ENCODE results near the gene LGR5. TPM values are rescaled to one million over a fixed set of nuclear protein-coding genes. Genes with fewer than 3 reads are reported as not detected.

LGR5 gene
- total and polyA plus RNA-seq, 2 donors (not counting 3 experiments of a cell fraction or from before 2014, with no cell fraction given): not detected

DNA sequence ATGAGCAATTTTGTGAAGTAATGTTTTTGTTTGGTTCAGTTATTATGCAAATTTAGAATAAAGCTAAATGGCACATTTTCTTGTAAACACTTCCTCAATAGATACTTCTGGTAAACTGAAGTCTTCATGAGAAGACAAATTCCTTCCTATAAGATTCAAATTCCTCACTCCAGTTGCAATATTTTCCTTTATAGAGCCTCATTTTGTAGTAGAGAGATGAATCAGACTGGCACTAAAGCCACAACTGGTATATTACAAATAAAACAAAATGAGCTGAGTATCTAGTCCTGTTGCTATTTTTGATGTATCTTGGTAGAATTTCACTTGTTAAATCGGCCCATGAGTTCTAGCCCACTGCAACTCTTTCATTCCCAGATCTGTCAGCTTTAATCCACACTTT lies 5.5 kb downstream of the LGR5 start:
- no peak overlapping the region for H2AFZ ChIP-seq (ENCODE audit: low read depth, low read length)
- H3K36me3 ChIP-seq (ENCODE audit: control insufficient read depth in 2 of 2, extremely low read depth in 1 of 2, insufficient read depth in 2 of 2, low read length in 2 of 2): no peaks in the 10 kb centered on the region
- intact Hi-C loops (cut with micrococcal nuclease) (no loop called here), dilution Hi-C loops (cut with MboI; ENCODE audit: extremely low pct_ligation_motif_present, low sequenced_read_pairs) (no loop called here)
- H3K27me3 ChIP-seq (ENCODE audit: control insufficient read depth in 2 of 2, insufficient read depth in 2 of 2, low read length in 2 of 2): peaks cover 35 to 58% of the 10 kb centered on the region in 2 experiments
- no peaks in the 10 kb centered on the region for H3K79me2 ChIP-seq (ENCODE audit: control insufficient read depth, insufficient read depth, low read length)
- ChIA-PET CTCF (no interaction called here), POLR2A (no interaction called here)
- no peaks in the 10 kb centered on the region for H3K9me1 ChIP-seq (replicated peaks; ENCODE audit: control insufficient read depth, extremely low read depth, insufficient read depth, low read length)
- no peak overlapping the region for H3K4me2 ChIP-seq (ENCODE audit: insufficient read depth, low read length)
- H4K20me1 ChIP-seq (replicated peaks; ENCODE audit: control insufficient read depth, extremely low read depth, insufficient read depth, low read length): no peaks in the 10 kb centered on the region
- no peaks in the 10 kb centered on the region for H3K9me3 ChIP-seq (replicated peaks; ENCODE audit: control insufficient read depth, insufficient read depth, low read length)
- H3K4me1 ChIP-seq (ENCODE audit: control insufficient read depth, extremely low read depth, insufficient read depth, low read length): no peaks in the 10 kb centered on the region
- no peak for TF ChIP-seq FOS (IDR thresholded peaks at IDR 0.05; ENCODE audit: borderline replicate concordance, insufficient read depth, low read length)
- DNase-seq (ENCODE audit: low read depth, low spot score) (no peak), FAIRE-seq (no peak)
- H3K27ac ChIP-seq (ENCODE audit: insufficient read depth, low read depth, low read length): no peak overlapping the region
- no TSS peak for BruUV-seq (replicated peaks)
- H3K4me3 ChIP-seq (replicated peaks in 1 of 3; ENCODE audit: insufficient read depth in 1 of 3, low read depth in 1 of 3, low read length in 3 of 3): no peak overlapping the region
- no peak overlapping the region for H3K9ac ChIP-seq (replicated peaks; ENCODE audit: extremely low read depth, insufficient read depth, low read length)

GRCh38 chr12:71447691-71448132 lies 8.1 kb downstream of the LGR5 start:
- no peak overlapping the region for H2AFZ ChIP-seq (ENCODE audit: low read depth, low read length)
- intact Hi-C loops (cut with micrococcal nuclease): no loop called here
- ChIA-PET CTCF (no interaction called here), POLR2A (no interaction called here)
- no peaks in the 10 kb centered on the region for H3K4me1 ChIP-seq (ENCODE audit: control insufficient read depth, extremely low read depth, insufficient read depth, low read length)
- H3K27ac ChIP-seq (ENCODE audit: insufficient read depth, low read depth, low read length): no peak overlapping the region
- FAIRE-seq (no peak), DNase-seq (ENCODE audit: low read depth, low spot score) (no peak)
- BruUV-seq (replicated peaks): no TSS peak
- no peaks in the 10 kb centered on the region for H3K79me2 ChIP-seq (ENCODE audit: control insufficient read depth, insufficient read depth, low read length)
- TF ChIP-seq POLR2A (IDR thresholded peaks at IDR 0.05; ENCODE audit: low read depth, low read length) (no peak), MYC (IDR thresholded peaks at IDR 0.05; ENCODE audit: low read depth, low read length) (no peak), FOS (IDR thresholded peaks at IDR 0.05; ENCODE audit: borderline replicate concordance, insufficient read depth, low read length) (no peak), GATA2 (IDR thresholded peaks at IDR 0.05; ENCODE audit: insufficient read depth, insufficient read length, low read depth, low read length) (no peak), POLR2AphosphoS5 (IDR thresholded peaks at IDR 0.05; ENCODE audit: insufficient read depth, low read depth, low read length) (no peak), EZH2 (IDR thresholded peaks at IDR 0.05; ENCODE audit: borderline replicate concordance, low read depth, low read length, severe bottlenecking) (no peak)
- no peak overlapping the region for H3K9ac ChIP-seq (replicated peaks; ENCODE audit: extremely low read depth, insufficient read depth, low read length)
- dilution Hi-C loops (cut with MboI; ENCODE audit: extremely low pct_ligation_motif_present, low sequenced_read_pairs): no loop called here
- peaks cover 10 to 32% of the 10 kb centered on the region in 2 experiments for H3K27me3 ChIP-seq (ENCODE audit: control insufficient read depth in 2 of 2, insufficient read depth in 2 of 2, low read length in 2 of 2)
- H3K4me3 ChIP-seq (replicated peaks in 1 of 3; ENCODE audit: insufficient read depth in 1 of 3, low read depth in 1 of 3, low read length in 3 of 3): no peak overlapping the region
- H3K4me2 ChIP-seq (ENCODE audit: insufficient read depth, low read length): no peak overlapping the region
- H3K9me1 ChIP-seq (replicated peaks; ENCODE audit: control insufficient read depth, extremely low read depth, insufficient read depth, low read length): no peaks in the 10 kb centered on the region
- H4K20me1 ChIP-seq (replicated peaks; ENCODE audit: control insufficient read depth, extremely low read depth, insufficient read depth, low read length): no peaks in the 10 kb centered on the region
- no peaks in the 10 kb centered on the region for H3K9me3 ChIP-seq (replicated peaks; ENCODE audit: control insufficient read depth, insufficient read depth, low read length)
- H3K36me3 ChIP-seq (ENCODE audit: control insufficient read depth in 2 of 2, extremely low read depth in 1 of 2, insufficient read depth in 2 of 2, low read length in 2 of 2): no peaks in the 10 kb centered on the region

Data from endothelial cell of umbilical vein (primary cell).